ENCODE results near the gene TIGD4.

The TIGD4 gene

DNA sequence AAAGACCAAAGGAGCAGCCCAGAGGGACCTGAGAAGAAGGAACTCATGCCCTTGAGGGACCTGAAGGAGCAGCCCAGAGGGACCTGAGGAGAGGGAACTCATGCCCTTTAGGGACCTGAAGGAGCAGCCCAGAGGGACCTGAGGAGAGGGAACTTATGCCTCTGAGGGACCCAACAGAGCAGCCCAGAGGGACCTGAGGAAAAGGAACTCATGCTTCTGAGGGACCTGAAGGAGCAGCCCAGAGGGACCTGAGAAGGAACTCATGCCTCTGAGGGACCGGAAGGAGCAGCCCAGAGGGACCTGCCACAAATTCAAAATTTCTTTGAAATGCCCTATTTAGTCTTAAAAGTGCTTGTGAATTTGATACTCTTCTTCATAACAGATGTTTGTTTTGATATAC is 51.2 kb downstream of the TIGD4 start:
- no peak for TF ChIP-seq CTCF (conservative IDR thresholded peaks at IDR 0.05; ENCODE audit: low read depth, low read length)
- DNase-seq (ENCODE audit: low read depth): no peak
- no peak overlapping the region for H3K4me3 ChIP-seq (ENCODE audit: low read depth, low read length)

DNA sequence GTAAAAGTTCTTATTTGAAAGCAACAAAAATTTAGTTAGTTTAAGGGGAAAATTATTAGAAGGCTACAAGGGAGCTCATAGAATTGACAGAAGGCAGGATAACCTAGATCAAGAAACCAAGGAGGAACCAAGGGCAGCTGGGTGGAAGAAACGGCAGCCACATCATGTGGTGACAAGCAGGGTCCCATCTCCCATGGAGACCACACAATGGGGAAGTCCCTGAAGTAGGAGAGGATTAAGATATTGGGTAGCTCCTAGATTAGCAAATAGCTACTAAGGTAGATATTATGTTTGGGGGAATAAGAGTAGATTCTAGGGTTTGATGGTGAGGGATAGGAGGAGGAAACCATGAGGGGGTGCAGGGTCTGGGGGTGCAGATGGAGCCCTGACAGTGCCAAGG is 51.7 kb downstream of the TIGD4 start:
- TF ChIP-seq CTCF (conservative IDR thresholded peaks at IDR 0.05; ENCODE audit: low read depth, low read length): no peak
- no peak for DNase-seq (ENCODE audit: low read depth)
- H3K4me3 ChIP-seq (ENCODE audit: low read depth, low read length): no peak overlapping the region

DNA sequence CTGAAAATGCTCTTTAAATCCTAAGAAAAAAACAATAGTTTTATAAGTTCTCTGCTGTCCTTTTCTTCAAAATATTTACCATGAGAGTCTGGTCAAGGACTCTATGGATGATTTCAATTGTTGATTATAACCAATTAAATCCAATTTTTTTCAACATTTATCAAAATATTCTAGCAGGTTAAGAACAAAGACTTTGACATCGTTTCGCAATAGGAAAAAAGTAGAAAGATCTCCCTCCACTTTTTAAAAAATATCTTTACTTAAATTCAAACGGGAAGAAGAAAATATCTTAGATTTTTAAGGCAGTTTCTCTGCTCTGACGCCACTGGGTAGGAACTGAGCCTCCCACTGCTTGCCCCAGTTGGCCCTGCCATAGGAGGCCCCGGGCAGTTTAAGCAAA is 55.0 kb downstream of the TIGD4 start:
- DNase-seq (ENCODE audit: low read depth): no peak
- no peak overlapping the region for H3K4me3 ChIP-seq (ENCODE audit: low read depth, low read length)
- TF ChIP-seq CTCF (conservative IDR thresholded peaks at IDR 0.05; ENCODE audit: low read depth, low read length): no peak

DNA sequence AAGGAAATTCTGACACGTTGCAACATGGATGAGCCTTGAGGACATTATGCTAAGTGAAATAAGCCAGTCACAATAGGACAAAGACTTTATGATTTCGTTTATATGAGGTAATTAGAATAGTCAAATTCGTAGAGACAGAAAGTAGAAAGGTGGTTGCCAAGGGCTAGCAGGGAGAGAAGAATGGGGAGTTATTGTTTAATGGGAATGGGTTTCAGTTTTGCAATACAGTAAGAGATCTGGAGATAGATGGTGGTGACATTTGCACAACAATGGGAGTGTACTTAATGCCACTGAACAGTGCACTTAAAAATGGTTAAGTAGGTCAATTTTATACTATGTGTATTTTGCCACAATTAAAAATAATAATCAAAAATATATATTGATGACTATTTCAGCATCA is 56.3 kb downstream of the TIGD4 start:
- no peak for DNase-seq (ENCODE audit: low read depth)

GRCh38 chr4:152719801-152720556 is 59.6 kb downstream of the TIGD4 start:
- no peak overlapping the region for H3K4me3 ChIP-seq (ENCODE audit: low read depth, low read length)
- no peak for TF ChIP-seq CTCF (conservative IDR thresholded peaks at IDR 0.05; ENCODE audit: low read depth, low read length)
- DNase-seq (ENCODE audit: low read depth): peak; percentile 46

More for the DNA sequence above, 56.3 kb downstream of the TIGD4 start:
- no peak overlapping the region for H3K4me3 ChIP-seq (ENCODE audit: low read depth, low read length)
- TF ChIP-seq CTCF (conservative IDR thresholded peaks at IDR 0.05; ENCODE audit: low read depth, low read length): no peak

All from choroid plexus epithelial cell (primary cell).